IMR-90 (cell line): ENCODE measurements around the gene GTF2F2. TPM values are rescaled to one million over a fixed set of nuclear protein-coding genes. Genes with fewer than 3 reads are reported as not detected.

Experiments used
- ATAC-seq: fragments of 200-7000 bp; cut with Tn5 transposase; 2 replicates; pipeline ENCODE4 v1.9.1; 2020; ENCODE audit warnings: low read depth, mild to moderate bottlenecking, moderate library complexity
- BruUV-seq: library from RNA; stranded (reverse); fragments of 400-500 nt; replicated peaks from 2 replicates; lab custom pipeline; 2021; lab: Mats Ljungman, UMichigan
- CTCF ChIA-PET: fragments of 300-600 bp; formaldehyde crosslinking; extraction: SDS; loops from one replicate; lab custom pipeline; 2021; ENCODE audit warnings: antibody characterized with exemption; lab: Yijun Ruan, JAX
- POLR2A ChIA-PET: fragments of 300-600 bp; sonication (Branson Sonifier 250); formaldehyde crosslinking; loops from one replicate; lab custom pipeline; 2022; ENCODE audit warnings: antibody characterized with exemption; ENCODE audit not compliant: unreplicated experiment; lab: Charles Lee
- DNase-seq: peaks from one replicate; pipeline ENCODE4 v3.0.0; 2013
- H2AFZ ChIP-seq: replicated peaks from 2 replicates; pipeline ENCODE3; 2013; ENCODE audit warnings: low read length, mild to moderate bottlenecking; ENCODE audit not compliant: poor library complexity
- H2AK5ac ChIP-seq: 2 replicates; pipeline ENCODE4 v1.6.1; 2013; ENCODE audit warnings: low read depth, low read length, inconsistent platforms
- H2AK9ac ChIP-seq: replicated peaks from 2 replicates; pipeline ENCODE3; 2013; ENCODE audit warnings: mild to moderate bottlenecking, low read depth, low read length, moderate library complexity; ENCODE audit not compliant: poor library complexity
- H2BK120ac ChIP-seq: 2 replicates; pipeline ENCODE4 v1.6.1; 2013; ENCODE audit warnings: low read depth, low read length, inconsistent platforms
- H2BK15ac ChIP-seq: 3 replicates; pipeline ENCODE4 v1.6.1; 2013; ENCODE audit warnings: low read depth, low read length, inconsistent platforms
- H2BK20ac ChIP-seq: 2 replicates; pipeline ENCODE4 v1.6.1; 2013; ENCODE audit warnings: low read depth, mild to moderate bottlenecking, inconsistent platforms, low read length, moderate library complexity
- H2BK5ac ChIP-seq: 2 replicates; pipeline ENCODE4 v1.6.1; 2013; ENCODE audit warnings: mild to moderate bottlenecking, low read depth, low read length, inconsistent platforms; ENCODE audit not compliant: poor library complexity, severe bottlenecking
- H3K14ac ChIP-seq: replicated peaks from 2 replicates; pipeline ENCODE4 v1.6.1; 2013; ENCODE audit warnings: low read depth, low read length, inconsistent platforms
- H3K18ac ChIP-seq: 2 replicates; pipeline ENCODE4 v1.6.1; 2013; ENCODE audit warnings: low read depth, low read length, control low read depth
- H3K23ac ChIP-seq: 2 replicates; pipeline ENCODE4 v1.6.1; 2013; ENCODE audit warnings: low read depth, low read length, inconsistent platforms
- H3K27ac ChIP-seq: 2 replicates; pipeline ENCODE4 v1.5.1; 2013; ENCODE audit warnings: mild to moderate bottlenecking, control low read depth, low read length; ENCODE audit not compliant: insufficient read depth
- H3K27me3 ChIP-seq: 2 replicates; pipeline ENCODE4 v1.6.1; 2013; ENCODE audit warnings: low read length; ENCODE audit not compliant: control insufficient read depth, insufficient read depth
- H3K36me3 ChIP-seq: 2 replicates; pipeline ENCODE4 v1.6.1; 2013; ENCODE audit warnings: low read length, mixed read lengths; ENCODE audit not compliant: control insufficient read depth, insufficient read depth
- H3K4ac ChIP-seq: 2 replicates; pipeline ENCODE4 v1.6.1; 2013; ENCODE audit warnings: low read depth, low read length, inconsistent platforms
- H3K4me1 ChIP-seq: 2 replicates; pipeline ENCODE4 v1.6.1; 2013; ENCODE audit warnings: low read length, mixed read lengths; ENCODE audit not compliant: control insufficient read depth, insufficient read depth
- H3K4me2 ChIP-seq: 2 replicates; pipeline ENCODE4 v1.6.1; 2013; ENCODE audit warnings: low read depth, mild to moderate bottlenecking, control low read depth, low read length, moderate library complexity
- H3K4me3 ChIP-seq: 2 replicates; pipeline ENCODE4 v1.5.1; 2013; ENCODE audit warnings: low read depth, mild to moderate bottlenecking, control low read depth, low read length, moderate library complexity; ENCODE audit not compliant: insufficient read depth
- H3K56ac ChIP-seq: 2 replicates; pipeline ENCODE4 v1.6.1; 2013; ENCODE audit warnings: low read length, inconsistent platforms; ENCODE audit not compliant: insufficient read depth; ENCODE audit errors: extremely low read depth
- H3K79me1 ChIP-seq, 2 experiments: 2 replicates each; pipeline ENCODE4 v1.6.1; 2013; ENCODE audit warnings: low read length in 2 of 2, inconsistent platforms in 1 of 2, low read depth in 1 of 2
- H3K9ac ChIP-seq: 2 replicates; pipeline ENCODE4 v1.6.1; 2013; ENCODE audit warnings: low read depth, low read length, control low read depth
- H3K9me1 ChIP-seq: 2 replicates; pipeline ENCODE4 v1.6.1; 2013; ENCODE audit warnings: low read length, inconsistent platforms; ENCODE audit not compliant: insufficient read depth
- H3K9me3 ChIP-seq: 2 replicates; pipeline ENCODE4 v1.6.1; 2013; ENCODE audit warnings: low read length; ENCODE audit not compliant: control insufficient read depth, insufficient read depth
- H4K20me1 ChIP-seq: 2 replicates; pipeline ENCODE4 v1.6.1; 2013; ENCODE audit warnings: low read length, inconsistent platforms; ENCODE audit not compliant: insufficient read depth
- H4K5ac ChIP-seq: 2 replicates; pipeline ENCODE4 v1.6.1; 2013; ENCODE audit warnings: mild to moderate bottlenecking, low read depth, low read length, control low read depth
- H4K8ac ChIP-seq, 2 experiments: 2 replicates each; pipeline ENCODE4 v1.6.1; 2013; ENCODE audit warnings: low read depth in 2 of 2, low read length in 2 of 2, control low read depth in 1 of 2, inconsistent platforms in 1 of 2
- H4K91ac ChIP-seq: 2 replicates; pipeline ENCODE4 v1.6.1; 2013; ENCODE audit warnings: low read depth, low read length, inconsistent platforms; ENCODE audit not compliant: insufficient read depth
- BHLHE40 ChIP-seq: fragments of 150-350 bp; IDR thresholded peaks from 2 replicates; pipeline ENCODE4 v1.6.1; 2016; ENCODE audit warnings: mild to moderate bottlenecking, low read depth, low read length
- CEBPB ChIP-seq: IDR thresholded peaks from 2 replicates; pipeline ENCODE4 v1.6.1; 2012; ENCODE audit warnings: low read depth, low read length, improper control_type of control experiment
- ELK1 ChIP-seq: fragments of 150-350 bp; IDR thresholded peaks from 2 replicates; pipeline ENCODE4 v1.6.1; 2016; ENCODE audit warnings: low read depth, mild to moderate bottlenecking, low read length, moderate library complexity, borderline replicate concordance
- FOS ChIP-seq: fragments of 150-350 bp; IDR thresholded peaks from 2 replicates; pipeline ENCODE4 v1.6.1; 2016; ENCODE audit warnings: low read depth, low read length
- MAZ ChIP-seq: IDR thresholded peaks from 2 replicates; pipeline ENCODE4 v1.6.1; 2012; ENCODE audit warnings: low read depth, mild to moderate bottlenecking, low read length, improper control_type of control experiment, moderate library complexity, borderline replicate concordance
- MXI1 ChIP-seq: IDR thresholded peaks from 2 replicates; pipeline ENCODE4 v1.6.1; 2012; ENCODE audit warnings: low read depth, mild to moderate bottlenecking, low read length, moderate library complexity, borderline replicate concordance
- NFE2L2 ChIP-seq: fragments of 150-350 bp; IDR thresholded peaks from 2 replicates; pipeline ENCODE4 v1.6.1; 2016; ENCODE audit warnings: low read depth, mild to moderate bottlenecking, low read length
- POLR2A ChIP-seq: IDR thresholded peaks from 2 replicates; pipeline ENCODE4 v1.6.1; 2012; ENCODE audit warnings: mild to moderate bottlenecking, low read depth, low read length
- RAD21 ChIP-seq: IDR thresholded peaks from 2 replicates; pipeline ENCODE4 v1.6.1; 2012; ENCODE audit warnings: low read length, improper control_type of control experiment
- RCOR1 ChIP-seq: IDR thresholded peaks from 2 replicates; pipeline ENCODE4 v1.6.1; 2012; ENCODE audit warnings: mild to moderate bottlenecking, low read length, improper control_type of control experiment; ENCODE audit not compliant: insufficient replicate concordance
- SMC3 ChIP-seq: fragments of 150-350 bp; IDR thresholded peaks from 2 replicates; pipeline ENCODE4 v1.6.1; 2016; ENCODE audit warnings: low read depth, mild to moderate bottlenecking, antibody characterized with exemption, low read length, moderate library complexity
- WGBS, 2 experiments: methylation state at CpG; one replicate each; pipeline versions ENCODE4 v1.1.5 to v1.1.7; 2013; ENCODE audit warnings: missing lambda C conversion rate in 2 of 2; ENCODE audit not compliant: insufficient read length in 1 of 2; ENCODE audit errors: extremely low coverage in 2 of 2; 5-methylcytosine and 5-hydroxymethylcytosine counted together
- dilution Hi-C: fragments of 300-500 bp; cut with HindIII; formaldehyde crosslinking; loops from one replicate; pipeline ENCODE4 v1.14.3; 2018; ENCODE audit warnings: low sequenced_read_pairs; ENCODE audit not compliant: unreplicated experiment
- in situ Hi-C: fragments of 300-500 bp; cut with MboI; formaldehyde crosslinking; loops from 3 replicates; pipeline ENCODE4 v1.14.3; 2019; ENCODE audit warnings: low sequenced_read_pairs, inconsistent platforms, mixed read lengths
- intact Hi-C: fragments of 100-400 bp; cut with micrococcal nuclease; formaldehyde crosslinking; loops from 2 replicates; pipeline ENCODE4 v1.10.0; 2022
- polyA plus RNA-seq, 3 experiments: library from polyadenylated mRNA; depleted of rRNA; stranded (reverse); fragments of >200 nt; gene quantifications; 2 replicates each; pipeline ENCODE4 v1.2.3, GENCODE V29; 2012; ENCODE audit warnings: low replicate concordance in 1 of 3
- total RNA-seq: library from RNA; depleted of rRNA; stranded (reverse); fragments of >200 nt; gene quantifications from 2 replicates; pipeline ENCODE4 v1.2.3, GENCODE V29; 2012
- TF ChIP-seq, protein P1 (sequence below): conservative IDR thresholded peaks from 2 replicates; pipeline ENCODE4 v1.5.1; 2012; ENCODE audit warnings: mild to moderate bottlenecking, low read depth, low read length, improper control_type of control experiment

GTF2F2 gene
- total and polyA plus RNA-seq, 2 of the 4 experiments (the other 2 are of a cell fraction): 16.5 to 21.0 TPM

DNA sequence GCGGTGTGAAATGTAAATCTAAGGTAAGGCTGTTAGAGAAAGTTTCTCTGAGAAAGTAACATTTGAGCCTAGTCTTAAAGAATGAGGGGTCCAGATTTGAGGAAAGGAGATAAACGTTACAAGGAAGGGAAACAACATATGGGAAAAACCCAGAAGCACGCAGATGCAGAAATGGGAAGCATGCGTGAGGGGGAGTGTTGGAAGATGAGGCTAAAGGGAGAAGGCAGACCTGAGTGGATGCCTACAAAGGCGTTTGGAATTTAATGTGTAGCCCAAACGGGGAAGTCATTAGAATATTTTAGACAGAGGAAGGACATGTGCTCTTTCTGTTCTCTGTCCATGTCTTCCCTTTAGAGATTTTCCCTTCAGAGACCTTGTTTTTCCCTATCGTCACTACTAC, 159.7 kb downstream of the GTF2F2 start:
- Histone ChIP-seq H2AFZ (no peak overlapping the region), H2BK15ac (no peak overlapping the region; the same call in 2 of the 3 replicates), H4K91ac (no peak overlapping the region), H3K27me3 (no peaks in the 10 kb centered on the region), H4K8ac (peak overlapping the region in 1 of 2 experiments; percentile 6; a peak in 2 of 4 replicates), H3K4me3 (no peak overlapping the region), H3K27ac (no peak overlapping the region), H2BK5ac (no peak overlapping the region), H3K23ac (no peak overlapping the region), H3K9me3 (peaks cover 6% of the 10 kb centered on the region; the same call in 1 of the 2 replicates), H3K56ac (no peak overlapping the region), H3K4me2 (no peak overlapping the region), H3K14ac (0 out of 2 replicates have a peak overlapping the region, but pooled peaks have one; percentile 14), H2AK5ac (0 out of 2 replicates have a peak overlapping the region, but pooled peaks have one; percentile 51), H3K9me1 (no peaks in the 10 kb centered on the region), H3K4ac (no peak overlapping the region), H3K9ac (no peak overlapping the region), H2AK9ac (no peak overlapping the region), H3K4me1 (no peaks in the 10 kb centered on the region), H4K5ac (no peak overlapping the region), H4K20me1 (no peaks in the 10 kb centered on the region), H3K79me1 (peaks cover 6 to 11% of the 10 kb centered on the region in 2 experiments; a peak in 2 of 4 replicates), H3K18ac (no peak overlapping the region), H2BK20ac (no peak overlapping the region), H3K36me3 (peaks cover 7% of the 10 kb centered on the region), H2BK120ac (no peak overlapping the region)
- 100% methylated on average over 2 of the region's 7 CpGs; no CpG with 5 or more reads in 1 of the 2 experiments for WGBS, 2 experiments
- ChIA-PET CTCF (interaction anchor here (0.7 to 1.5 kb wide), 2 partner anchors 232 to 1375 kb away, joined by 3 to 9 read pairs; no protein-coding TSS in a partner anchor), POLR2A (no interaction called here)
- BruUV-seq: no TSS peak
- dilution Hi-C loops: no loop called here
- TF ChIP-seq MAZ: no peak
- no peak for TF ChIP-seq BHLHE40
- TF ChIP-seq FOS: no peak
- no peak for TF ChIP-seq SMC3
- no peak for TF ChIP-seq MXI1
- no peak for TF ChIP-seq ELK1
- TF ChIP-seq RCOR1: no peak
- TF ChIP-seq CEBPB: no peak
- no peak for TF ChIP-seq POLR2A
- no peak for TF ChIP-seq RAD21
- TF ChIP-seq, protein P1, sequence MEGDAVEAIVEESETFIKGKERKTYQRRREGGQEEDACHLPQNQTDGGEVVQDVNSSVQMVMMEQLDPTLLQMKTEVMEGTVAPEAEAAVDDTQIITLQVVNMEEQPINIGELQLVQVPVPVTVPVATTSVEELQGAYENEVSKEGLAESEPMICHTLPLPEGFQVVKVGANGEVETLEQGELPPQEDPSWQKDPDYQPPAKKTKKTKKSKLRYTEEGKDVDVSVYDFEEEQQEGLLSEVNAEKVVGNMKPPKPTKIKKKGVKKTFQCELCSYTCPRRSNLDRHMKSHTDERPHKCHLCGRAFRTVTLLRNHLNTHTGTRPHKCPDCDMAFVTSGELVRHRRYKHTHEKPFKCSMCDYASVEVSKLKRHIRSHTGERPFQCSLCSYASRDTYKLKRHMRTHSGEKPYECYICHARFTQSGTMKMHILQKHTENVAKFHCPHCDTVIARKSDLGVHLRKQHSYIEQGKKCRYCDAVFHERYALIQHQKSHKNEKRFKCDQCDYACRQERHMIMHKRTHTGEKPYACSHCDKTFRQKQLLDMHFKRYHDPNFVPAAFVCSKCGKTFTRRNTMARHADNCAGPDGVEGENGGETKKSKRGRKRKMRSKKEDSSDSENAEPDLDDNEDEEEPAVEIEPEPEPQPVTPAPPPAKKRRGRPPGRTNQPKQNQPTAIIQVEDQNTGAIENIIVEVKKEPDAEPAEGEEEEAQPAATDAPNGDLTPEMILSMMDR: no peak
- TF ChIP-seq NFE2L2: no peak
- in situ Hi-C loops: no loop called here
- DNase-seq: no peak
- no peak for ATAC-seq
- intact Hi-C loops: loop anchor here (2.0 to 5.0 kb wide), 4 partner anchors 73 to 293 kb away; partner anchors contain the start of genes GPALPP1, GTF2F2 and NUFIP1
